ENCODE measurements around the gene CACNG4.

CACNG4 gene

DNA sequence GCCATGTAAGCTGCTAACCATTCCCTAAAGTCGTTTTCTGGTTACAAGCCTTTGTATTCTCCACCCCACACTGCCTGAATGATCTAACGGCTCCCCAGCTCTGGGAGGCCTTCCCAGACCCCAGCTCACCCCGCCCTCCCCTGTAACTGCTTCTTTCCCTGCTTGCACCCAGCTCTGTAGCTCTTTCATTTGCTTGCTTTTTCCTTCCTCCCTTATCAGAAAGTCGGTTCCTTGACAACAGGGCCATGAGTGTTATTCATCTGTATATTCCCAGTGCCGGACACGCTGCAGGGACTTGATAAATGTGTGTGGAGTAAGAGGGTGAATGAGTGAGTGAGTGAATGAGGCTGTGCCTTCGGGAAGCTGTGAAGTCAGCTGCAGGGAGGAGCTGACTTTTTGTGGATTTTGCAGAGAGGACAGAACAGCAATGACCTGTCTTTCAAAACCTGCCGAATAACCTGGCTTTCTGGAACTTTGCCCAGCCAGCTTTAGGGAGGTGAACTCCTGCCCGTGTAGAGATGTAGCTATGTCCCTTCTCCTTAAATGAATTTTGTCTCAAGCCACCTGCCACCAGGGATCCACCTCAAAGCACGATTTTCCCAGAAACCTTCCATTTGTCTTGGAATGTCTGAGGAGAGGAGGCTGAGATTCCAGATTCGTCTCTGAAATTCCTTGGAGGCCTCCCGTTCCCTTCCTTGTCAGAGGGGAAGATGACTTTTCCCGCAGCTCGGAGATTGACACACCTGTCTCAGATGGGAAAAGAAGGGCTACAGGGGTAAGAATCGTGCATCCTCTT, 20.0 kb upstream of the CACNG4 start:
- DNase-seq: no peak

DNA sequence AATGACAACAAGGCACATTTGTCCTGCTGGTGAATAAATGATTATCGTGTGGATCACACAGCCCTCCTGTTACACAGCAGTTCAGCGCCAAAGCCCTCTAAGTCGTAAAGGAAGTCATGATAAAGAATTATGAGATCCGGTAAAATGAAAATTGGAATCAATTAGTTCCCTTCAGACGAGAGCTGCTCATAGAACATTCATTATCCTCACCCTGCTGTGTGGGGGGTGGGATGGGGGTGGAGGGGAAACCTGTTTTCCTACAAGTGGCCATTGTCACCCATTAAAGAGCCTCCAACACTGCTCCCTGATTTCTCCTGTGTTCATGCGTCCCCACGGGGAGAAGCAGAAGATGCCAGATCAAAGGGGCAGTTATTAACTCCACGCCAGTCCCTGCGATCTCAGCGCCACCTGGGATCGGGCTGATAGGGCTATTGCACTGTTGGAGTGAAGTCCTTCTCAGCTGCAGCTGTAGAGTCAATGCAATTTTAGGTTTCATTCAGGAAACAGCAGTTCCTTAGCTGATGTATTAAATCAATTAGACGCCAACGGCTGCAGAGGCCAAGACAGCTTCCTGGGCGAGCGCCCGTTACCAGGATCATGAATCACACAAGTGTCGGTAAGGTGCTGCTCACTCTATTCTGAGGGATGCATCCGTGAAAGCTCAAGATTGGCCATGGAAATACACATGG, 19.2 kb upstream of the CACNG4 start:
- DNase-seq: no peak

DNA sequence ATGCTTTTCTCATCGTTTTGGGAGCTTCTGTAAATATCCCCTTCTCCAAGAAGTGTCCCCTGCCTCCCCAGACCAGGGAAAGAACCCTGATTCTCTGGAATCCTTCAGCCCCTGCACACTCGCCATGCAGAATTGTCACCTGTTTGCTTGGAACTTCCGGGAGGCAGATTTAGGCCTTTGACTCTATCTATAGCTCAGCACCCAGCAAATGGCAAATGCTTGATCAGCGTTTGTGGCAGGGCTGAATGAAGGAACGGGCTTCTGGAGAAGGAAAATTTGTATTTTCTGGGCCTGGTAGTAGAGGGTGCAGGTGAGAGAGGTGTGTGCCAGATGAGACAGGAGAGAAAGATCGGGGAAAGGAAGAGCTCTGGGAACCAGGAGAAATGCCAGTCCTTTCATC, 18.3 kb upstream of the CACNG4 start:
- no peak for DNase-seq

- no peak for DNase-seq
Measured at GRCh38 chr17:66947311-66947710, 17.2 kb upstream of the CACNG4 start.

DNA sequence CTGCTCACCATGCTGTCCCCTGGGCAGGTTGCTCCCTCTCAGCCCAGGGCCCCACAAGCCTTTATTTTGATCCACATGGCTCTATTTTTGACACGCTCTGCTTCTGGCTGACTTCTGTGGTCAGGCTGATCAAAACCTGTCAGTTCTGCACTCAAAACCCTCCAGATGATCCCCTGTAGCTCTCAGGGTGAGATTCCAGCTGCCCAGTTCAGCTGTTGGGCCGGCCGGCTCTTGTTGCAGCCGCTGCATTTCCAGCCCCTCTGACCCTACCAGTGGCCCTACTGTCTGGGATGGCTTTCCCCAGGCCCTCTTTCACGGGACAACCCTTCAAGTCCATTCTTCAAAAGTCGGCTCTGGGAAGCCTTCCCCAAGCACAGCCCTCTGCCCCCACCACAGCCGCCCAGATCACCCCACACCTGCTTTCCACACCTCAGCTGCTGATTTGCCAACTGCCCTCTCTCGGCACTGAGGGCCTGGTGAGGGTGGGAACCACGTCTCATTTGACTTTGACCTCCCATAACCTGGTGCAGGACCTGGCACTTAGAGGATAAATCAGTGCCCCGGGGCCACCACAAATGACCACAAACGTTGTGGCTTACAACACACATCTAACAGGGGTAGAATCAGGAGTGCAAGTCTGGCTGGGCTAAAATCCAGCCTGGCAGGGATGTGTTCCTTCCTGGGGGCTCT, 16.3 kb upstream of the CACNG4 start:
- DNase-seq: no peak

- no peak for DNase-seq
Measured at GRCh38 chr17:66949501-66949900, 15.0 kb upstream of the CACNG4 start.

GRCh38 chr17:66950325-66950724, 14.2 kb upstream of the CACNG4 start:
- DNase-seq: no peak

DNA sequence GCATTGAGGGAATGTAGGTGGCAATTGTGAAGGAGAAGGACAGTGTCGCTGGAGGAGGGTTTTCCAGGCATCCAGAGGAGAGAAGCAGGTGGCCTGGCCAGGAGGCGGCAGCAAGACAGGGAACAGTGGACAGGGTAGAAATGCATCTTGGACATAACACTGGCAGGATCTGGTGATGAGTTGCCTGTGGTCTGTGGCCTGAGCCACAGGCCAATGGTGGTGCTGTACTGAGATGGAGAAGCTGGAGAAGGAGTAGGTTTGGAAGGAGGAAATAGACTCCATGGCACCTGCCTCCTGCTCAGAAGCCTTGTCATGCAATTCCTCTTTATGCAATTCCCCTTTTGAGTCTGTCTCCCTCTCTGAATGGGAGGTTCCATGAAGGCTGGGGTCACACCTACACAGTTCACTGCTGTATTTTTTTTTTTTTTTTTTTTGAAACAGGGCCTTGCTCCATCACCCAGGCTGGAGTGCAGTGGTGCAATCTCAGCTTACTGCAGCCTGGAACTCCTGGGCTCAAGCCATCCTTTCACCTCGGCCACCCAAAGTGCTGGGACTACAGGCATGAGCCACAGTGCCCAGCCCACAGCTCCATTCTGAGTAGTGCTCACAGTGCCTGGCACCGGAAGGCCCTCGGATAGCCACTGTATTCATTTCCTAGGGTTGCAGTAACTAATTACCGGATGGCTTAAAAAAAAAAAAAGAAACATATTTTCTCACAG, 13.5 kb upstream of the CACNG4 start:
- no peak for DNase-seq

GRCh38 chr17:66951605-66951953, 12.9 kb upstream of the CACNG4 start:
- DNase-seq: no peak

GRCh38 chr17:66952031-66952524, 12.4 kb upstream of the CACNG4 start:
- DNase-seq: no peak

DNA sequence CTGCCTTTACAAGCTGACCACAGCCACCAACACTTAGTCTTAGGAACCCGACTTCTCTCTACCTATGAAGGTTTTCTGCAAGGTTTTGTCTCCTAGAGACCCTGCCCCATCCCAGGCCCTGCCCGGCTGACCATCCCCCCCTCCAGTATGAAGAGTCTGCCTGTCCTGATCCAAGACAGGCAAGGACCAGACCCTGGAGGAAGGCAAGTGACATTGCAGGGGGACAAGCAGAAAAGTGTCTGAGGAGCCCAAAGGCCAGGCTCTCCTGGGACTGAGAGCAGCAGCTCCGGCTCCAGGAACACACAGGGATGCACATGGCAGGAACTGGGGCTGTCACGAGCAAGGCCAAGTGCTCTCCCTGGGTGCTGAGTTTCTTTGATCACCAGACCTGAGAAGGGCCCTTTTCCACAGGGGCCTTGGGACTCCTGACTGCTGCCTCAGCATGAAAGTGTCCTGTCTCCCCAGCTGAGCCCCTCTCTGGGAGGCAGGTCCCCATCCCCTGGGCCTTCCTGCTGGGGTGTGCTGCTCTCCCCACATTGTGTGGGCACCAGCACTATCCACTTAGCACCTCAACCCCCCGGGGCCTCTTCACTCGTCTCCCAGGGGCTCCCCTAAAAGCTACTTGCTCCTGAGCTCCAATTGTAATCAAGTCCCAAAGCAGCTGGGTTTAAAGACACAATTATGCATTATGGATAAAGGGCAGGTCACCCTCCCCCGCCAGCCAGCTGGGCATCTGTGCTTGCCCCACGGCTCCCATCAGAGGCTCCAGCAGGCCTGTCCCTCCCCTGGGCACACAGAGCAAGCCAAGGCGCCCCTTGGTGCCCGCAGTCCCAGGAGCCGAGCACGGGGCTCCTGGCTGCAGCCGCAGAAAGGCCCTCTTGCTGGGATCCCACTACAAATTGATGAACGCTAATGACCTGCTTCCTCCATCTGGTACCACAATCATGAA, 11.6 kb upstream of the CACNG4 start:
- no peak for DNase-seq

- no peak for DNase-seq
Measured at GRCh38 chr17:66953630-66954020, 10.9 kb upstream of the CACNG4 start.

DNA sequence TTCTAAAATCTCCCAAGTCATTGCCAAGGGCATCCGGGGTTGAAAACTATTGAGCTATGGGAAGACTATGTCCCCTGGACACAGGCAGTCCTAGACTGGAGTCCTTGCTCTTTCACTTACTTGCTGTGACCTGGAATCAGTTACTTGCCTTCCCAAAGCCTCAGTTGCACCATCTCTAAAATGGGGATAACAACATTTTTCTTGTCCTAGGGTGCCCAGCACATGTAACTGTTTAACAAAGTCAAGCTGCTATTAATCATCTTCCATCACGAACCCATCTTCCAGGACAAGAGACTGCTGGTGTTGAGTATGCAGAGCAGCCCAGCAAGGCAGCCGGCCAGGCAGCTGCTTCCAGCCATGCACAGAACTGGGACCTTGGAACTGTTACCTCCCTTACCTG, 9.9 kb upstream of the CACNG4 start:
- no peak for DNase-seq

- DNase-seq: no peak
Measured at GRCh38 chr17:66955821-66956220, 8.7 kb upstream of the CACNG4 start.

- DNase-seq: no peak
Measured at GRCh38 chr17:66956941-66957340, 7.6 kb upstream of the CACNG4 start.

DNA sequence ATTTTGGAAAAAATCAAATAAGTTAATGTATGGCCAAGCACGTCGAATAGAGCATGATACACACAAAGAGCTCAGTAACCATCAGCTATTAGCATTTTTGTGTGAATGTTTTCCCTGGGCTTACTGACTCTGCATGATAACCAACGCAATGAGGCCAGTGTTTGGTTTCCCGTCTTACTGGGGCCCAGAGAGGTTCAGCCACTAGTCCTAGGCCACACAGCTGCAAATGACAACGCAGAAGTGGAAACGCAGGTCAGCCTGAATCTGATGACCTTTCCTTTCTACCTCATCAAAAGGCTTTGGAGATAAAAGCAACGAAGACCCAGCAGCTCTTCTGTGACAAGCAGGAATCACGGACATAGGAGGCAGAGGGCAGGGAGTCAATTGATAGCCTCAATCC, 7.2 kb upstream of the CACNG4 start:
- no peak for DNase-seq

GRCh38 chr17:66957951-66958579, 6.4 kb upstream of the CACNG4 start:
- DNase-seq: no peak

DNA sequence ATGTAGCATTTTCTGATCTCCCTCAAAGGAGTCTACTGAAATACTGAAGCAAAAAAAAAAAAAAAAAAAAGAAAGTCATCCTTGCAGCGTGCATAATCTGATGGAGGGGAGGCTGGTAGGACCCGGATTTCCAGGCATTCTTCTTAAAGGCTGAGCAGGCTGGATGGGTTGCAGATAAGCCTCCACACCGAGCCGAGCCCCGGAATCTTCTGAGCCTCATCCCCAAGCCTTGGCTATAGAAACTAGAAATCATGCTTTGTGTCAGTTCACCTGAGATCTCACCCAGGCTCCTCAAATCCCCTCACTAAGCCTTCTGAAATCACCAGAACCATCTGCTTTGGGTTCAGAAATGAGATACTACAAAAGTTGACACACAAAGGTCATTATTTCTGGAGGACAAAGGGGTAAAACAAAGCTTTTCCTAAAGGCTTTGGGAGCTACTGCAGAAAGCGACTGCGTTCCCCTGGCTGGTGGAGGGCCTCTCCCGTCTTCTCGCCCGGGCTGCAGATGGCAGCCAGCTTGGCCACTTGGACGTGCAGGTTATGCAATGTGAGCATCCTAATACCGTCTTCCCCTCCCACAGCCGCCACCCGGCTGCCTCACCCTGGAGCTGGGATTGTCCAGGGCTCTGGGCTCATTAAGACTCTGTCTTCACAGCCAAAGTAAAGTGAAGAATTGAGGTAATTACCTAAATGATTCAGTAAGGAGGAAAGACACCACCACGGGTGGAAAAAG, 4.7 kb upstream of the CACNG4 start:
- DNase-seq: no peak

- DNase-seq: no peak
Measured at GRCh38 chr17:66960613-66961012, 3.9 kb upstream of the CACNG4 start.

GRCh38 chr17:66963521-66963908, 992 bp upstream of the CACNG4 start:
- DNase-seq: no peak

Data from stimulated activated CD8-positive, alpha-beta memory T cell treated with anti-CD3 and anti-CD28 coated beads, Interleukin-4, amount 100 ng/mL, for 48 hours (primary cell).